ENCODE results near the gene EHMT1. TPM values are rescaled to one million over a fixed set of nuclear protein-coding genes. Genes with fewer than 3 reads are reported as not detected.

Gene EHMT1
- polyA plus RNA-seq, 2 of the 4 experiments (the other 2 are of a cell fraction) = 41.3 to 48.0 TPM

- H3K4me1 ChIP-seq = no peaks in the 10 kb centered on the region
- H3K27ac ChIP-seq = no peak overlapping the region
- ATAC-seq (no peak), FAIRE-seq (no peak), DNase-seq (ENCODE audit: low read depth in 1 of 2, low spot score in 1 of 2) (no peak)
- H3K9me3 ChIP-seq = no peaks in the 10 kb centered on the region
- no peak overlapping the region for H3K4me2 ChIP-seq
- TF ChIP-seq CTCF (IDR thresholded peaks at IDR 0.05) (no peak), JUNB (IDR thresholded peaks at IDR 0.05) (no peak), NR3C1 (IDR thresholded peaks at IDR 0.05) (no peak), BHLHE40 (IDR thresholded peaks at IDR 0.05; ENCODE audit: low read depth, low read length) (no peak), BCL3 (IDR thresholded peaks at IDR 0.05) (no peak), HOXA7 (CRISPR knock-in tag; IDR thresholded peaks at IDR 0.05) (no peak), TP53 (CRISPR knock-in tag; IDR thresholded peaks at IDR 0.05) (no peak), CBX8 (IDR thresholded peaks at IDR 0.05) (no peak), FOSL2 (IDR thresholded peaks at IDR 0.05) (no peak), FOSL2 (CRISPR knock-in tag; IDR thresholded peaks at IDR 0.05) (no peak), CEBPB (IDR thresholded peaks at IDR 0.05) (no peak), FOXS1 (CRISPR knock-in tag; IDR thresholded peaks at IDR 0.05) (no peak)
- H3K4me3 ChIP-seq = no peak overlapping the region
- 95% methylated on average over 48 of the region's 73 CpGs for WGBS (ENCODE audit: missing lambda C conversion rate)
- POLR2A ChIA-PET = no interaction called here
- CTCF ChIA-PET = interaction anchor here (1.0 kb wide), 1 partner anchor 10 kb away, joined by 3 read pairs; no protein-coding TSS in a partner anchor
These were observed 215.2 kb downstream of the EHMT1 start for GRCh38 chr9:137833721-137834613.

- 95% methylated on average over 53 of the region's 66 CpGs for WGBS (ENCODE audit: missing lambda C conversion rate)
- TF ChIP-seq ESRRA (IDR thresholded peaks at IDR 0.05; ENCODE audit: borderline replicate concordance, low read length) (no peak), HOXA7 (CRISPR knock-in tag; IDR thresholded peaks at IDR 0.05) (no peak), FOSB (CRISPR knock-in tag; IDR thresholded peaks at IDR 0.05) (no peak), CBX2 (IDR thresholded peaks at IDR 0.05; ENCODE audit: borderline replicate concordance, low read depth) (no peak), FOXS1 (CRISPR knock-in tag; IDR thresholded peaks at IDR 0.05) (no peak), USF2 (IDR thresholded peaks at IDR 0.05) (no peak), EP300 (IDR thresholded peaks at IDR 0.05) (no peak), PHF8 (IDR thresholded peaks at IDR 0.05; ENCODE audit: borderline replicate concordance, low read depth) (no peak), HDAC2 (IDR thresholded peaks at IDR 0.05) (no peak), REST (IDR thresholded peaks at IDR 0.05) (no peak), HOXB13 (CRISPR knock-in tag; IDR thresholded peaks at IDR 0.05; ENCODE audit: low read depth) (no peak), MAFK (IDR thresholded peaks at IDR 0.05; ENCODE audit: partially characterized antibody) (no peak), ELK1 (IDR thresholded peaks at IDR 0.05; ENCODE audit: low read depth, low read length) (no peak), JUN (IDR thresholded peaks at IDR 0.05) (no peak), TFCP2L1 (CRISPR knock-in tag; IDR thresholded peaks at IDR 0.05) (no peak), NR3C1 (IDR thresholded peaks at IDR 0.05) (no peak)
- ATAC-seq = no peak
- Histone ChIP-seq H3K4me2 (no peak overlapping the region), H3K27ac (no peak overlapping the region), H3K4me3 (no peak overlapping the region), H3K4me1 (no peaks in the 10 kb centered on the region), H3K9me3 (no peaks in the 10 kb centered on the region)
- DNase-seq (ENCODE audit: low read depth in 1 of 2, low spot score in 1 of 2) = no peak
- no peak for FAIRE-seq
- POLR2A ChIA-PET = no interaction called here
- CTCF ChIA-PET = interaction anchor here (1.0 kb wide), 1 partner anchor 11 kb away, joined by 3 read pairs; no protein-coding TSS in a partner anchor
These were observed 216.2 kb downstream of the EHMT1 start for GRCh38 chr9:137834846-137835546.

All from A549 (cell line).